Measurements from ENCODE around the gene SLC47A2. TPM values are rescaled to one million over a fixed set of nuclear protein-coding genes. Genes with fewer than 3 reads are reported as not detected.

The SLC47A2 gene
- total and polyA plus RNA-seq, 2 of the 13 experiments (the other 11 are each of a cell fraction or from before 2014, with no cell fraction given): 0.04 TPM; not detected in 1

- POLR2A ChIA-PET: interaction anchor here (0.6 to 2.8 kb wide), 15 partner anchors 8 to 201 kb away, joined by 3 to 13 read pairs (median 4); partner anchors contain the start of genes ALDH3A2 and SLC47A1
- Histone ChIP-seq H3K27ac (ENCODE audit: extremely low read length, insufficient read depth, low read length) (peak overlapping the region; percentile 46), H3K9ac (ENCODE audit: insufficient read depth, low read depth, low read length) (0 out of 2 replicates have a peak overlapping the region, but pooled peaks have one; percentile 25), H3K36me3 (replicated peaks in 1 of 2; ENCODE audit: control insufficient read depth in 1 of 2, insufficient read depth in 2 of 2, low read length in 2 of 2) (no peaks in the 10 kb centered on the region), H3K9me3 (ENCODE audit: low read length) (no peaks in the 10 kb centered on the region), H3K4me2 (ENCODE audit: low read depth, low read length) (peak overlapping the region; percentile 73), H4K20me1 (ENCODE audit: insufficient read depth, low read length) (no peaks in the 10 kb centered on the region), H3K4me3 (replicated peaks in 1 of 3; ENCODE audit: insufficient read depth in 1 of 3, low read depth in 2 of 3, low read length in 3 of 3) (peak overlapping the region in 1 of 3 experiments; percentile 41; a peak in 1 of 6 replicates), H3K27me3 (ENCODE audit: control insufficient read depth in 1 of 2, insufficient read depth in 2 of 2, low read length in 2 of 2) (no peaks in the 10 kb centered on the region), H3K4me1 (ENCODE audit: insufficient read depth, low read length) (peaks cover 50% of the 10 kb centered on the region), H3K79me2 (ENCODE audit: insufficient read depth, low read length) (no peaks in the 10 kb centered on the region), H2AFZ (ENCODE audit: low read length) (no peak overlapping the region)
- BruUV-seq (replicated peaks): no TSS peak
- FAIRE-seq (no peak), ATAC-seq (peak; percentile 42), DNase-seq (ENCODE audit: low spot score) (no peak)
- intact Hi-C loops (cut with micrococcal nuclease; ENCODE audit: unreplicated experiment) (loop anchor here (10.0 kb wide), 1 partner anchor 83 kb away; the partner anchor contains the start of gene ALDH3A2), in situ Hi-C loops (cut with HindIII; ENCODE audit: extremely low pct_ligation_motif_present, low pct_unique_long_range_greater_than_20kb) (no loop called here)
- WGBS (ENCODE audit: low lambda C conversion rate): 31% methylated on average over 4 of the region's 4 CpGs
- CTCF ChIA-PET (ENCODE audit: low intra/inter-chr PET ratio, low total read pairs): no interaction called here
- TF ChIP-seq ZNF660 (CRISPR knock-in tag; IDR thresholded peaks at IDR 0.05; ENCODE audit: borderline replicate concordance, low read depth): 0 out of 2 replicates have a peak, but pooled peaks have one; percentile 42
- TF ChIP-seq ZBTB8A (CRISPR knock-in tag; IDR thresholded peaks at IDR 0.05; ENCODE audit: borderline replicate concordance, low read depth): no peak
- no peak for TF ChIP-seq ZNF776 (CRISPR knock-in tag; IDR thresholded peaks at IDR 0.05)
- TF ChIP-seq, protein P1, sequence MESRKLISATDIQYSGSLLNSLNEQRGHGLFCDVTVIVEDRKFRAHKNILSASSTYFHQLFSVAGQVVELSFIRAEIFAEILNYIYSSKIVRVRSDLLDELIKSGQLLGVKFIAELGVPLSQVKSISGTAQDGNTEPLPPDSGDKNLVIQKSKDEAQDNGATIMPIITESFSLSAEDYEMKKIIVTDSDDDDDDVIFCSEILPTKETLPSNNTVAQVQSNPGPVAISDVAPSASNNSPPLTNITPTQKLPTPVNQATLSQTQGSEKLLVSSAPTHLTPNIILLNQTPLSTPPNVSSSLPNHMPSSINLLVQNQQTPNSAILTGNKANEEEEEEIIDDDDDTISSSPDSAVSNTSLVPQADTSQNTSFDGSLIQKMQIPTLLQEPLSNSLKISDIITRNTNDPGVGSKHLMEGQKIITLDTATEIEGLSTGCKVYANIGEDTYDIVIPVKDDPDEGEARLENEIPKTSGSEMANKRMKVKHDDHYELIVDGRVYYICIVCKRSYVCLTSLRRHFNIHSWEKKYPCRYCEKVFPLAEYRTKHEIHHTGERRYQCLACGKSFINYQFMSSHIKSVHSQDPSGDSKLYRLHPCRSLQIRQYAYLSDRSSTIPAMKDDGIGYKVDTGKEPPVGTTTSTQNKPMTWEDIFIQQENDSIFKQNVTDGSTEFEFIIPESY (CRISPR knock-in tag; IDR thresholded peaks at IDR 0.05): no peak
- TF ChIP-seq ZNF782 (CRISPR knock-in tag; IDR thresholded peaks at IDR 0.05; ENCODE audit: borderline replicate concordance): no peak
- peak; percentile 66; the same call in 1 of the 2 replicates for TF ChIP-seq ZNF263 (CRISPR knock-in tag; IDR thresholded peaks at IDR 0.05)
- no peak for TF ChIP-seq ETV5 (CRISPR knock-in tag; IDR thresholded peaks at IDR 0.05; ENCODE audit: borderline replicate concordance)
- TF ChIP-seq ZNF746 (CRISPR knock-in tag; IDR thresholded peaks at IDR 0.05): no peak
- TF ChIP-seq ERF (CRISPR knock-in tag; IDR thresholded peaks at IDR 0.05): no peak
- no peak for TF ChIP-seq GZF1 (CRISPR knock-in tag; IDR thresholded peaks at IDR 0.05)
- 0 out of 2 replicates have a peak, but pooled peaks have one; percentile 40 for TF ChIP-seq NRL (CRISPR knock-in tag; IDR thresholded peaks at IDR 0.05; ENCODE audit: borderline replicate concordance)
- TF ChIP-seq, protein P2, sequence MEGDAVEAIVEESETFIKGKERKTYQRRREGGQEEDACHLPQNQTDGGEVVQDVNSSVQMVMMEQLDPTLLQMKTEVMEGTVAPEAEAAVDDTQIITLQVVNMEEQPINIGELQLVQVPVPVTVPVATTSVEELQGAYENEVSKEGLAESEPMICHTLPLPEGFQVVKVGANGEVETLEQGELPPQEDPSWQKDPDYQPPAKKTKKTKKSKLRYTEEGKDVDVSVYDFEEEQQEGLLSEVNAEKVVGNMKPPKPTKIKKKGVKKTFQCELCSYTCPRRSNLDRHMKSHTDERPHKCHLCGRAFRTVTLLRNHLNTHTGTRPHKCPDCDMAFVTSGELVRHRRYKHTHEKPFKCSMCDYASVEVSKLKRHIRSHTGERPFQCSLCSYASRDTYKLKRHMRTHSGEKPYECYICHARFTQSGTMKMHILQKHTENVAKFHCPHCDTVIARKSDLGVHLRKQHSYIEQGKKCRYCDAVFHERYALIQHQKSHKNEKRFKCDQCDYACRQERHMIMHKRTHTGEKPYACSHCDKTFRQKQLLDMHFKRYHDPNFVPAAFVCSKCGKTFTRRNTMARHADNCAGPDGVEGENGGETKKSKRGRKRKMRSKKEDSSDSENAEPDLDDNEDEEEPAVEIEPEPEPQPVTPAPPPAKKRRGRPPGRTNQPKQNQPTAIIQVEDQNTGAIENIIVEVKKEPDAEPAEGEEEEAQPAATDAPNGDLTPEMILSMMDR (CRISPR knock-in tag; IDR thresholded peaks at IDR 0.05): 0 out of 2 replicates have a peak, but pooled peaks have one; percentile 13
- no peak for TF ChIP-seq ZNF383 (CRISPR knock-in tag; IDR thresholded peaks at IDR 0.05; ENCODE audit: borderline replicate concordance)
- TF ChIP-seq CBX2 (IDR thresholded peaks at IDR 0.05; ENCODE audit: low read depth, low read length): no peak
- TF ChIP-seq CBX2 (CRISPR knock-in tag; IDR thresholded peaks at IDR 0.05; ENCODE audit: low read depth): no peak
- no peak for TF ChIP-seq GFI1 (CRISPR knock-in tag; IDR thresholded peaks at IDR 0.05; ENCODE audit: borderline replicate concordance)
- TF ChIP-seq MEIS1 (CRISPR knock-in tag; IDR thresholded peaks at IDR 0.05; ENCODE audit: borderline replicate concordance): no peak
- TF ChIP-seq ZFP36L1 (CRISPR knock-in tag; IDR thresholded peaks at IDR 0.05): no peak
- no peak for TF ChIP-seq HNRNPUL1 (IDR thresholded peaks at IDR 0.05; ENCODE audit: low read depth, low read length)
- no peak for TF ChIP-seq ZNF256 (CRISPR knock-in tag; conservative IDR thresholded peaks at IDR 0.05)
- no peak for TF ChIP-seq KMT2B (CRISPR knock-in tag; IDR thresholded peaks at IDR 0.05)
- TF ChIP-seq ZNF138 (CRISPR knock-in tag; IDR thresholded peaks at IDR 0.05; ENCODE audit: low read depth): no peak
- TF ChIP-seq ZSCAN29 (CRISPR knock-in tag; conservative IDR thresholded peaks at IDR 0.05): 0 out of 2 replicates have a peak, but pooled peaks have one; percentile 39
Observed at GRCh38 chr17:19727501-19728078, 11.2 kb upstream of the SLC47A2 start.
